Measurements from ENCODE around the gene SH2D1A.
"Not testable (repeated sequence)": the region's sequence is repeated elsewhere in the genome, so short reads cannot be mapped to it uniquely, and the experiment has no call there.

SH2D1A gene

GRCh38 chrX:124346117-124346876, at the start of gene SH2D1A:
TSS of gene SH2D1A (plus strand) at chrX:124346563. CDS start at chrX:124346643, 80 bp downstream.
- no peak for FAIRE-seq

DNA sequence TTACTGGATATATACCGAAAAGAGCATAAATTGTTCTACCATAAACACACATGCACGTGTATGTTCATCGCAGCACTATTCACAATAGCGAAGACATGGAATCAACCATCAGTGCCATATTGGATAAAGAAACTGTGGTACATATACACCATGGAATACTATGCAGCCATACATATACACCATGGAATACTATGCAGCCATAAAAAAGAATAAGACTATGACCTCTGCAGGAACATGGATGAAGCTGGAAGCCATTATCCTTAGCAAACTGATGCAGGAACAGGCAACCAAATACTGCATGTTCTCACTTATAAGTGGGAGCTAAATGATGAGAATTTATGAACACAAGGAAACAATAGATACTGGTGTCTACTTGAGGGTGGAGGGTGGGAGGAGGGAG, 47.0 kb upstream of the SH2D1A start:
- not testable (repeated sequence) for FAIRE-seq

- no peak for FAIRE-seq
Observed at GRCh38 chrX:124300405-124300804, 46.0 kb upstream of the SH2D1A start.

GRCh38 chrX:124307253-124307907, 39.0 kb upstream of the SH2D1A start:
- no peak for FAIRE-seq

DNA sequence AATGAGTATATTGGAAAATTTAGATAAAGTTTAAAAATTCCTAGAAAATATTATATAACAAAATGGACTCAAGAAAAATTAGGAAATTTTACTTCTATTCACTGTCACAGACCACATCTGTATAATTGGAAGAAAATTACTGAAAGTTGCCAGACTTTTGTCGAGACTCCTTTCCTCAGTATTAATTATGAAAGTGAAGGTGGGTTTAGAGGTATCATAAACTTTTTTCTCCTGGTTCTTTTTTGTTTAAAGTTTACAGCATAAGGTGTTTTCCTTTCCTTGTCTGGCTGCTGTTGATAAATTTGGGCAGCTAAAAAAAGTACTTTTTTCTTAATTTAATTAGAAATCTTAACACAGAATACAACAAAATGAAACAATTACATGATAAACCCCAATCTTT, 20.6 kb upstream of the SH2D1A start:
- no peak for FAIRE-seq

GRCh38 chrX:124328765-124329164, 17.6 kb upstream of the SH2D1A start:
- no peak for FAIRE-seq

GRCh38 chrX:124332481-124333424, 13.6 kb upstream of the SH2D1A start, which contains the start of gene TEX13D:
TSS of gene TEX13D (plus strand) at chrX:124332660. CDS start at chrX:124332918, 258 bp downstream.
- FAIRE-seq: no peak

GRCh38 chrX:124333862-124334261, 12.5 kb upstream of the SH2D1A start:
- FAIRE-seq: no peak

- not testable (repeated sequence) for FAIRE-seq
Observed at GRCh38 chrX:124334555-124334954, 11.8 kb upstream of the SH2D1A start.

GRCh38 chrX:124335598-124335997, 10.8 kb upstream of the SH2D1A start:
- no peak for FAIRE-seq

GRCh38 chrX:124337916-124338315, 8.4 kb upstream of the SH2D1A start:
- no peak for FAIRE-seq

DNA sequence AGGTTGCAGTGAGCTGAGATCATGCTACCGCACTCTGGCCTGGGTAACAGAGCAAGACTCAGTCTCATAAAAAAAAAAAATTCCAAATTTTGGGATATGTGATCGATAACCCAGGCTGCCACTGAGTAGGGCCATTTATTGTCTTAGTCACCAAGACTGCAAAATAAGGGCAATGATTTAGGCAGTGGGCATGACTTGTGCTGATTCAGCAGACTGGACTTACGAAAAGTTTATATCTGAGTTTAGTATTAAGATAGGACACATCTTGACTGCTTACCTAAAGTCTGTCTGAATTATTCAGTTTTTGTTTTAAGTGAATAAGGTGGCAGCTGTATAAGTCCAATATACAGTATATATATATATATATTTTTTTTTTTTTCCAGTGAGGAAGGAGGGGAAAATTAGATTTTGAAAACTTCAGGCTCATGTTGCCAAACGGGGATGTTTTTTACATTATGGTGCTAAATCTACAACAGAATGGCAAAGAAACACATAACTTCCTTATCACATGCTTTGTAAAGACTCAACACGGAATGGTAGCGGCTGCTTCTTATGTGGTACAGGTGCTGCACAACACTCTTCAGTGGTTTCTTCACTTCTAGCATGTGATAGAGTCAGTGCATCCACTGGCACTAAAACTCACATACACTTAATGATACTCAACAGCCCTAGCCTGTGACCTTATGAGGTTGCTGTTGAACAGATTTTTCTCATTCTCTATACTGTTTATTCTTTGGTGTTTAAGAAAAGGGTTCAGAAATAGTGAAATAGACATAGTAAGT, 7.4 kb upstream of the SH2D1A start:
- no peak for FAIRE-seq

GRCh38 chrX:124341396-124342132, 4.8 kb upstream of the SH2D1A start:
- FAIRE-seq: no peak

DNA sequence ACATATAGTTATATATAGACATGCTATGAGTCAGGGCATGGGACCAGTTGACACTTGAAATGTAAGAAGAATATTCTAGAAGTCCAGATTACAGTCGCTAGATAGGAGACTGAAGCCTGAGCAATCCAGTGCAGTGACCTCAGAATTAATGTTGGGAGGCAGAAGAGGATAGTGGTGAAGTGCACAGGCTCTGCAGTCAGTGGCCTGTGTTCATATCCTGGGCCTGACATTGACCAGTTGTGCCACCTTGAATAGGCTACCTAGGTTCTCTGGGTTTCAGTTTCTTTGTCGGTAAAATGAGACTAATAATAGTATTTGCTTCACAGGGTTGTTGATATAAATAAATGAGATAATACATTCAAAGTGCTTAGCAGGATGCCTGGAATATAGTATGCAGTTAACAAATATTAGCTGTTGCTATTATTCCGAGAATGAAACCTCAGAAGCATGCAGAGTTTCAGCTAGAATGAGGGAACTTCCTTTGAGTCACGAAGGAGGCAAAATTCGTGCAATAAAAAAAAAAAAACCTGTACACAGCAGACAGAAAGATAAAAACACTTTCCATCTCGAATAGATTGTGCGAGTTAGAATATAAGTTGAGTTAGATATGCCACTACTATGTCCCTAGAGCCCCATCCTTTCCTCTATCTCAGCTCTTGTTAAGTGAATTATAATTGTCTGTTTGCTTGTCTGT, 4.0 kb upstream of the SH2D1A start:
- FAIRE-seq: no peak

DNA sequence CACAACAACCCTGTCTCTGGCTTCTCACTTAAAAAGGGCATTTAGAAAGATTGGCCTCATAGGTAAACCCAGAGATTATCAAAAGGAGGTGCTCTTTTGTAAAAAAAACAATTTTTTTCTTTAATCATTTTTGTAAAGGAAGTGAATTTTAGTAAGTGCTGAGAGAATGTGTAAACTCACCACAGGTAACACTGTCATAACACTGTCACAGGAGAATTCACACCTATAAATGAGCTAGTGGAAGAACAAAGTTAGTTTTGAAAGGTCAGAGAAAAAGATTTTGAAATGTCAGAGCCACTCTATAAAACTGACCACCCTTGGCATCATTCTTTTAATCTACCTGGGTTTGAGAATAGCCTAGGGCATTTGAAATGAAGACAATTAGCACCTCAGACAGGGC, 3.3 kb upstream of the SH2D1A start:
- no peak for FAIRE-seq

GRCh38 chrX:124344246-124344645, 2.1 kb upstream of the SH2D1A start:
- no peak for FAIRE-seq

DNA sequence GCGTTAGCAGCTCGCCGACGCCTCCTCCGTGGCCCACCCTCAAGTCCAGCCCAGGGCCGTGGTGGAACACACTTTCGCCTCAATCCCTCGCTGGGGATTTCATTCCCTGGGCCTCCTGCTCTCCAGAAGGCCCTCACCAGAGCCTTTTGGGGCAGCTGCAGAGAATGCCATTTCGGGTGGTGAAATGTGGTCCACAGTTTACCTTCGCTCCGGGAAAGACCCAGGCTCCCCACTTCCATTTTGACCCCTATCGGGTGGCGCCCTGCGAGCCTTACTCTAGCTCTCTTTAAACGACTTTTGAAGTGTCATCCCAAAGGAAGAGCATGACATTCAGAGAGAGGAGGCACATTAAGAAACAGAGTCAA, 496 bp downstream of the SH2D1A start:
- FAIRE-seq: no peak

GRCh38 chrX:124347242-124347641, 879 bp downstream of the SH2D1A start:
- no peak for FAIRE-seq

- FAIRE-seq: no peak
Observed at GRCh38 chrX:124348182-124348581, 1.8 kb downstream of the SH2D1A start.

DNA sequence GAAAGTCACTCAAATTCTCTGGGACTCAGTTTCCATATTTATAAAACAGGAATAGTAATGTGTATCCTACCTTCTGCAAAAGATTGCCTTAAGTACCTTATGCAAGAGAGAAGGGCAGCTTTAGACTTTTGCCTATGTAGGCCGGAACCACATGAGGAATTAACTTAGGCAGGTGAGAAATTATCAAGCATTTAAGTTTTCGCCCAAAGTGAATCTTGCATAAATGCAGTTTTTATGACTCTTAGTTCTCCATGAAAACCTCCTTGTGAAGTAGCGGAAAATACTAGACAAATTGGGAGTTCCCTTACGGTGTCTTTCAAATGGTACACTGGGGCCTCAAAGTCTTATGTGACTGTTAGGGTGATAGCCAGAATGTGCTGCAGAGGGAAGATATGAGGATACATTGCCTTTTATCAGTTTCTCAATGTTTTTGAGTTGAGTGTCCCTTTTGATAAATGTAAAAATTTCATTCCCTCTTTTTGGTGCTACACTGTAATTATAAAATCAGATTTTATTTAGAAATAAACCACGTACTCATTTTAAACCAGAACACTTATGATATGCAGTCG, 2.6 kb downstream of the SH2D1A start:
- no peak for FAIRE-seq

GRCh38 chrX:124354648-124355047, 8.3 kb downstream of the SH2D1A start:
- no peak for FAIRE-seq

Data from G401.6 (cell line).